ENCODE measurements around the gene HCFC1.

HCFC1 gene

GRCh38 chrX:153960077-153960476, 11.5 kb downstream of the HCFC1 start:
- Histone ChIP-seq H3K9me3 (ENCODE audit: control insufficient read depth, low read length) (no peaks in the 10 kb centered on the region), H3K9ac (ENCODE audit: low read length) (no peak overlapping the region), H3K36me3 (ENCODE audit: control insufficient read depth, insufficient read depth, low read length) (peaks cover 6% of the 10 kb centered on the region), H3K4me1 (ENCODE audit: control insufficient read depth, insufficient read depth, low read length) (no peaks in the 10 kb centered on the region), H3K27me3 (ENCODE audit: control insufficient read depth, insufficient read depth, low read length) (no peaks in the 10 kb centered on the region), H3K4me3 (ENCODE audit: low read length) (no peak overlapping the region)

GRCh38 chrX:153959649-153960048, 12.0 kb downstream of the HCFC1 start:
- Histone ChIP-seq H3K9ac (ENCODE audit: low read length) (no peak overlapping the region), H3K9me3 (ENCODE audit: control insufficient read depth, low read length) (no peaks in the 10 kb centered on the region), H3K36me3 (ENCODE audit: control insufficient read depth, insufficient read depth, low read length) (peaks cover 6% of the 10 kb centered on the region), H3K27me3 (ENCODE audit: control insufficient read depth, insufficient read depth, low read length) (no peaks in the 10 kb centered on the region), H3K4me1 (ENCODE audit: control insufficient read depth, insufficient read depth, low read length) (no peaks in the 10 kb centered on the region), H3K4me3 (ENCODE audit: low read length) (no peak overlapping the region)

GRCh38 chrX:153958605-153959004, 13.0 kb downstream of the HCFC1 start:
- H3K9me3 ChIP-seq (ENCODE audit: control insufficient read depth, low read length) = no peaks in the 10 kb centered on the region
- H3K9ac ChIP-seq (ENCODE audit: low read length) = no peak overlapping the region
- no peaks in the 10 kb centered on the region for H3K27me3 ChIP-seq (ENCODE audit: control insufficient read depth, insufficient read depth, low read length)
- H3K4me3 ChIP-seq (ENCODE audit: low read length) = no peak overlapping the region
- peaks cover 6% of the 10 kb centered on the region for H3K36me3 ChIP-seq (ENCODE audit: control insufficient read depth, insufficient read depth, low read length)
- no peaks in the 10 kb centered on the region for H3K4me1 ChIP-seq (ENCODE audit: control insufficient read depth, insufficient read depth, low read length)

GRCh38 chrX:153957224-153957623, 14.4 kb downstream of the HCFC1 start:
- no peak overlapping the region for H3K4me3 ChIP-seq (ENCODE audit: low read length)
- H3K4me1 ChIP-seq (ENCODE audit: control insufficient read depth, insufficient read depth, low read length) = peaks cover 3% of the 10 kb centered on the region

GRCh38 chrX:153956044-153956907, 15.3 kb downstream of the HCFC1 start:
- H3K36me3 ChIP-seq (ENCODE audit: control insufficient read depth, insufficient read depth, low read length) = peaks cover 11% of the 10 kb centered on the region
- H3K4me3 ChIP-seq (ENCODE audit: low read length) = no peak overlapping the region
- H3K9me3 ChIP-seq (ENCODE audit: control insufficient read depth, low read length) = no peaks in the 10 kb centered on the region

More at GRCh38 chrX:153957224-153957623, 14.4 kb downstream of the HCFC1 start:
- no peaks in the 10 kb centered on the region for H3K9me3 ChIP-seq (ENCODE audit: control insufficient read depth, low read length)
- H3K9ac ChIP-seq (ENCODE audit: low read length) = no peak overlapping the region
- H3K27me3 ChIP-seq (ENCODE audit: control insufficient read depth, insufficient read depth, low read length) = no peaks in the 10 kb centered on the region
- H3K36me3 ChIP-seq (ENCODE audit: control insufficient read depth, insufficient read depth, low read length) = peaks cover 15% of the 10 kb centered on the region

GRCh38 chrX:153955228-153955732, 16.3 kb downstream of the HCFC1 start:
- no peak overlapping the region for H3K9ac ChIP-seq (ENCODE audit: low read length)
- H3K36me3 ChIP-seq (ENCODE audit: control insufficient read depth, insufficient read depth, low read length) = peaks cover 17% of the 10 kb centered on the region
- peaks cover 3% of the 10 kb centered on the region for H3K4me1 ChIP-seq (ENCODE audit: control insufficient read depth, insufficient read depth, low read length)
- H3K27me3 ChIP-seq (ENCODE audit: control insufficient read depth, insufficient read depth, low read length) = no peaks in the 10 kb centered on the region
- H3K4me3 ChIP-seq (ENCODE audit: low read length) = no peak overlapping the region
- no peaks in the 10 kb centered on the region for H3K9me3 ChIP-seq (ENCODE audit: control insufficient read depth, low read length)

More at GRCh38 chrX:153956044-153956907, 15.3 kb downstream of the HCFC1 start:
- Histone ChIP-seq H3K9ac (ENCODE audit: low read length) (no peak overlapping the region), H3K27me3 (ENCODE audit: control insufficient read depth, insufficient read depth, low read length) (no peaks in the 10 kb centered on the region), H3K4me1 (ENCODE audit: control insufficient read depth, insufficient read depth, low read length) (peaks cover 3% of the 10 kb centered on the region)

- peaks cover 3% of the 10 kb centered on the region for H3K4me1 ChIP-seq (ENCODE audit: control insufficient read depth, insufficient read depth, low read length)
- H3K4me3 ChIP-seq (ENCODE audit: low read length) = no peak overlapping the region
- no peaks in the 10 kb centered on the region for H3K27me3 ChIP-seq (ENCODE audit: control insufficient read depth, insufficient read depth, low read length)
- no peak overlapping the region for H3K9ac ChIP-seq (ENCODE audit: low read length)
- no peaks in the 10 kb centered on the region for H3K9me3 ChIP-seq (ENCODE audit: control insufficient read depth, low read length)
- H3K36me3 ChIP-seq (ENCODE audit: control insufficient read depth, insufficient read depth, low read length) = peaks cover 17% of the 10 kb centered on the region
These were observed 16.9 kb downstream of the HCFC1 start for GRCh38 chrX:153954558-153955227.

GRCh38 chrX:153953892-153954557, 17.6 kb downstream of the HCFC1 start:
- Histone ChIP-seq H3K27me3 (ENCODE audit: control insufficient read depth, insufficient read depth, low read length) (no peaks in the 10 kb centered on the region), H3K9ac (ENCODE audit: low read length) (no peak overlapping the region), H3K9me3 (ENCODE audit: control insufficient read depth, low read length) (no peaks in the 10 kb centered on the region), H3K4me3 (ENCODE audit: low read length) (no peak overlapping the region), H3K4me1 (ENCODE audit: control insufficient read depth, insufficient read depth, low read length) (peaks cover 3% of the 10 kb centered on the region), H3K36me3 (ENCODE audit: control insufficient read depth, insufficient read depth, low read length) (peaks cover 17% of the 10 kb centered on the region)

- Histone ChIP-seq H3K4me1 (ENCODE audit: control insufficient read depth, insufficient read depth, low read length) (peaks cover 3% of the 10 kb centered on the region), H3K9me3 (ENCODE audit: control insufficient read depth, low read length) (no peaks in the 10 kb centered on the region), H3K9ac (ENCODE audit: low read length) (no peak overlapping the region), H3K27me3 (ENCODE audit: control insufficient read depth, insufficient read depth, low read length) (no peaks in the 10 kb centered on the region), H3K36me3 (ENCODE audit: control insufficient read depth, insufficient read depth, low read length) (peaks cover 17% of the 10 kb centered on the region), H3K4me3 (ENCODE audit: low read length) (no peak overlapping the region)
These were observed 18.2 kb downstream of the HCFC1 start for GRCh38 chrX:153953342-153953830.

- no peaks in the 10 kb centered on the region for H3K27me3 ChIP-seq (ENCODE audit: control insufficient read depth, insufficient read depth, low read length)
- peaks cover 17% of the 10 kb centered on the region for H3K36me3 ChIP-seq (ENCODE audit: control insufficient read depth, insufficient read depth, low read length)
- H3K9ac ChIP-seq (ENCODE audit: low read length) = no peak overlapping the region
- no peaks in the 10 kb centered on the region for H3K9me3 ChIP-seq (ENCODE audit: control insufficient read depth, low read length)
- H3K4me1 ChIP-seq (ENCODE audit: control insufficient read depth, insufficient read depth, low read length) = peaks cover 3% of the 10 kb centered on the region
- no peak overlapping the region for H3K4me3 ChIP-seq (ENCODE audit: low read length)
These were observed 19.1 kb downstream of the HCFC1 start for GRCh38 chrX:153952373-153953026.

GRCh38 chrX:153951683-153952372, 19.8 kb downstream of the HCFC1 start:
- Histone ChIP-seq H3K9me3 (ENCODE audit: control insufficient read depth, low read length) (no peaks in the 10 kb centered on the region), H3K4me3 (ENCODE audit: low read length) (no peak overlapping the region), H3K27me3 (ENCODE audit: control insufficient read depth, insufficient read depth, low read length) (no peaks in the 10 kb centered on the region), H3K4me1 (ENCODE audit: control insufficient read depth, insufficient read depth, low read length) (peaks cover 3% of the 10 kb centered on the region), H3K9ac (ENCODE audit: low read length) (no peak overlapping the region), H3K36me3 (ENCODE audit: control insufficient read depth, insufficient read depth, low read length) (peaks cover 17% of the 10 kb centered on the region)
